Fibroblast of lung (primary cell): Measurements from ENCODE around the gene TLR6. TPM values are rescaled to one million over a fixed set of nuclear protein-coding genes. Genes with fewer than 3 reads are reported as not detected.
A peak's percentile ranks its signal among the peaks of the same experiment; 100 is the strongest.

Source experiments
- DNase-seq, 2 donors: peaks; one replicate each; pipeline versions ENCODE4 v3.0.0 to v3.0.0-alpha.2; 2010; ENCODE audit warnings: low read depth in 2 of 2
- H2AFZ ChIP-seq: 2 replicates; pipeline ENCODE4 v1.5.1; 2012; ENCODE audit warnings: low read length, control low read depth, inconsistent platforms
- H3K27ac ChIP-seq: 2 replicates; pipeline ENCODE4 v1.5.1; 2011; ENCODE audit warnings: low read length, control low read depth; ENCODE audit not compliant: insufficient read depth
- H3K27me3 ChIP-seq: 2 replicates; pipeline ENCODE4 v1.5.1; 2011; ENCODE audit warnings: mild to moderate bottlenecking, low read length; ENCODE audit not compliant: control insufficient read depth, insufficient read depth
- H3K36me3 ChIP-seq: 2 replicates; pipeline ENCODE4 v1.5.1; 2011; ENCODE audit warnings: low read length; ENCODE audit not compliant: control insufficient read depth, insufficient read depth
- H3K4me1 ChIP-seq: 2 replicates; pipeline ENCODE4 v1.5.1; 2011; ENCODE audit warnings: low read length; ENCODE audit not compliant: control insufficient read depth, insufficient read depth; ENCODE audit errors: extremely low read depth
- H3K4me2 ChIP-seq: 2 replicates; pipeline ENCODE4 v1.5.1; 2011; ENCODE audit warnings: low read length, control low read depth; ENCODE audit not compliant: insufficient read depth; ENCODE audit errors: extremely low read depth
- H3K4me3 ChIP-seq, 4 experiments: fragments of 200-600 bp in 1 of 4; sonication (generic) in 1 of 4; replicated peaks in 1 of 4; 2 replicates each; pipeline ENCODE4 v1.5.1; 2011 to 2016; ENCODE audit warnings: low read length in 4 of 4, low read depth in 3 of 4, mild to moderate bottlenecking in 3 of 4, control low read depth in 2 of 4, inconsistent platforms in 1 of 4, mixed read lengths in 1 of 4; ENCODE audit not compliant: insufficient read depth in 1 of 4; ENCODE audit errors: control extremely low read depth in 1 of 4
- H3K79me2 ChIP-seq: 2 replicates; pipeline ENCODE4 v1.5.1; 2012; ENCODE audit warnings: mild to moderate bottlenecking, low read length, inconsistent platforms; ENCODE audit not compliant: control insufficient read depth, insufficient read depth
- H3K9ac ChIP-seq: 2 replicates; pipeline ENCODE4 v1.5.1; 2011; ENCODE audit warnings: mild to moderate bottlenecking, low read length, control low read depth; ENCODE audit not compliant: insufficient read depth
- H3K9me3 ChIP-seq: 2 replicates; pipeline ENCODE4 v1.5.1; 2012; ENCODE audit warnings: low read depth, low read length; ENCODE audit not compliant: control insufficient read depth, insufficient read depth
- H4K20me1 ChIP-seq: 2 replicates; pipeline ENCODE4 v1.5.1; 2011; ENCODE audit warnings: low read length; ENCODE audit not compliant: control insufficient read depth, insufficient read depth; ENCODE audit errors: extremely low read depth
- CTCF ChIP-seq, 2 donors: IDR thresholded peaks in 1 of 2; conservative IDR thresholded peaks in 1 of 2; 1 replicate in 1 of 2; 2 replicates in 1 of 2; pipeline ENCODE4 v1.5.1; 2011 to 2012; ENCODE audit warnings: low read length in 2 of 2, control low read depth in 1 of 2, inconsistent platforms in 1 of 2, low read depth in 1 of 2, mild to moderate bottlenecking in 1 of 2
- EZH2 ChIP-seq: IDR thresholded peaks from 2 replicates; pipeline ENCODE4 v1.5.1; 2012; ENCODE audit warnings: low read length, control low read depth, mild to moderate bottlenecking; ENCODE audit errors: missing control alignments
- polyA plus RNA-seq, 2 donors: library from polyadenylated mRNA; depleted of rRNA in 1 of 2; stranded (reverse) in 1 of 2; unstranded in 1 of 2; fragments of >200 nt; gene quantifications; 2 replicates each; pipeline ENCODE4 v1.2.1, GENCODE V29; 2011 to 2012; ENCODE audit warnings: missing spikeins in 1 of 2
- total RNA-seq: library from RNA; depleted of rRNA; stranded (reverse); fragments of >200 nt; gene quantifications from 2 replicates; pipeline ENCODE4 v1.2.1, GENCODE V29; 2014

TLR6 gene
- total and polyA plus RNA-seq, 2 donors (not counting 1 experiment from before 2014, with no cell fraction given), result 1.9 to 2.3 TPM

GRCh38 chr4:38856046-38856445, 571 bp downstream of the TLR6 start:
- no peaks in the 10 kb centered on the region for H3K9me3 ChIP-seq
- TF ChIP-seq CTCF (conservative IDR thresholded peaks at IDR 0.05 in 1 of 2, IDR thresholded peaks at IDR 0.05 in 1 of 2; ENCODE audit: low read depth in 1 of 2, low read length in 2 of 2) (no peak), EZH2 (no peak)
- H3K36me3 ChIP-seq, result no peaks in the 10 kb centered on the region
- H2AFZ ChIP-seq, result peak overlapping the region; percentile 34
- no peaks in the 10 kb centered on the region for H3K79me2 ChIP-seq
- peak overlapping the region; percentile 46 for H3K4me2 ChIP-seq
- no peaks in the 10 kb centered on the region for H4K20me1 ChIP-seq
- H3K4me3 ChIP-seq, result peak overlapping the region in 2 of 4 experiments; percentile 37 to 50
- DNase-seq, result no peak
- peaks cover 11% of the 10 kb centered on the region for H3K4me1 ChIP-seq
- H3K9ac ChIP-seq, result no peak overlapping the region
- H3K27ac ChIP-seq, result no peak overlapping the region
- no peaks in the 10 kb centered on the region for H3K27me3 ChIP-seq

- Histone ChIP-seq H3K9me3 (no peaks in the 10 kb centered on the region), H3K4me3 (no peak overlapping the region), H3K4me1 (peaks cover 11% of the 10 kb centered on the region), H2AFZ (no peak overlapping the region), H3K9ac (no peak overlapping the region), H4K20me1 (no peaks in the 10 kb centered on the region), H3K27ac (no peak overlapping the region), H3K27me3 (no peaks in the 10 kb centered on the region), H3K79me2 (no peaks in the 10 kb centered on the region), H3K36me3 (no peaks in the 10 kb centered on the region), H3K4me2 (no peak overlapping the region)
- DNase-seq, result no peak
- TF ChIP-seq CTCF (conservative IDR thresholded peaks at IDR 0.05 in 1 of 2, IDR thresholded peaks at IDR 0.05 in 1 of 2; ENCODE audit: low read depth in 1 of 2, low read length in 2 of 2) (no peak), EZH2 (no peak)
These were observed 1.2 kb downstream of the TLR6 start for GRCh38 chr4:38855466-38855865.

GRCh38 chr4:38846015-38846414, 10.6 kb downstream of the TLR6 start:
- Histone ChIP-seq H3K4me1 (no peaks in the 10 kb centered on the region), H3K27me3 (no peaks in the 10 kb centered on the region), H2AFZ (no peak overlapping the region), H3K9ac (no peak overlapping the region), H4K20me1 (no peaks in the 10 kb centered on the region), H3K27ac (no peak overlapping the region), H3K9me3 (no peaks in the 10 kb centered on the region), H3K36me3 (no peaks in the 10 kb centered on the region), H3K4me3 (no peak overlapping the region), H3K79me2 (no peaks in the 10 kb centered on the region), H3K4me2 (no peak overlapping the region)
- no peak for TF ChIP-seq EZH2
- no peak for TF ChIP-seq CTCF (conservative IDR thresholded peaks at IDR 0.05 in 1 of 2, IDR thresholded peaks at IDR 0.05 in 1 of 2; ENCODE audit: low read depth in 1 of 2, low read length in 2 of 2)
- DNase-seq, result no peak
